HEK293 (cell line): Measurements from ENCODE around the gene RAB3GAP2.

Source experiments
- CTCF ChIA-PET: fragments of 350-600 bp; formaldehyde crosslinking; extraction: SDS; loops from one replicate; lab custom pipeline; 2021; ENCODE audit warnings: antibody characterized with exemption; lab: Yijun Ruan, JAX
- POLR2A ChIA-PET: fragments of 300-600 bp; formaldehyde crosslinking; extraction: SDS; loops from one replicate; lab custom pipeline; 2020; ENCODE audit warnings: antibody characterized with exemption, inconsistent platforms; lab: Yijun Ruan, JAX
- H3K27ac ChIP-seq: fragments of 200-500 bp; sonication (Bioruptor generic); 2 replicates; pipeline ENCODE4 v1.5.1; 2014; ENCODE audit warnings: low read depth, low read length, control low read depth, inconsistent platforms; ENCODE audit errors: extremely low read depth
- H3K36me3 ChIP-seq, 2 experiments: fragments of 200-500 bp in 1 of 2; sonication (Bioruptor generic) in 1 of 2; 1 replicate in 1 of 2; 2 replicates in 1 of 2; pipeline ENCODE4 v1.5.1; 2014 to 2017; ENCODE audit warnings: inconsistent platforms in 2 of 2, low read length in 2 of 2; ENCODE audit not compliant: control insufficient read depth in 2 of 2, insufficient read depth in 1 of 2
- H3K4me1 ChIP-seq: fragments of 200-500 bp; sonication (Bioruptor generic); 2 replicates; pipeline ENCODE4 v1.5.1; 2014; ENCODE audit warnings: mild to moderate bottlenecking, low read length, inconsistent platforms; ENCODE audit not compliant: control insufficient read depth, insufficient read depth
- H3K4me3 ChIP-seq: 2 replicates; pipeline ENCODE4 v1.5.1; 2011; ENCODE audit warnings: low read depth, mild to moderate bottlenecking, control low read depth, low read length, moderate library complexity
- H3K9me3 ChIP-seq: fragments of 200-500 bp; sonication (Bioruptor generic); 2 replicates; pipeline ENCODE4 v1.5.1; 2014; ENCODE audit warnings: low read depth, low read length, inconsistent platforms; ENCODE audit not compliant: control insufficient read depth, insufficient read depth
- KLF1 ChIP-seq: fragments of 450-650 bp; formaldehyde crosslinking; IDR thresholded peaks from 2 replicates; pipeline ENCODE4 v1.5.1; 2016; ENCODE audit warnings: missing biosample characterization, missing genetic modification characterization
- MZF1 ChIP-seq: fragments of 450-650 bp; formaldehyde crosslinking; IDR thresholded peaks from 2 replicates; pipeline ENCODE4 v1.5.1; 2017; ENCODE audit warnings: missing biosample characterization, missing genetic modification characterization, borderline replicate concordance
- PRDM1 ChIP-seq: fragments of 450-650 bp; formaldehyde crosslinking; IDR thresholded peaks from 2 replicates; pipeline ENCODE4; 2016; ENCODE audit warnings: missing biosample characterization, missing genetic modification characterization
- WT1 ChIP-seq: fragments of 450-650 bp; formaldehyde crosslinking; IDR thresholded peaks from 2 replicates; pipeline ENCODE4 v1.5.1; 2016; ENCODE audit warnings: missing biosample characterization, missing genetic modification characterization
- ZNF169 ChIP-seq: fragments of 450-650 bp; formaldehyde crosslinking; IDR thresholded peaks from 2 replicates; pipeline ENCODE4 v1.5.1; 2016; ENCODE audit warnings: missing biosample characterization, missing genetic modification characterization
- ZNF248 ChIP-seq: fragments of 450-650 bp; formaldehyde crosslinking; IDR thresholded peaks from 2 replicates; pipeline ENCODE4 v1.5.1; 2017; ENCODE audit warnings: missing biosample characterization, missing genetic modification characterization
- ZNF292 ChIP-seq: fragments of 450-650 bp; formaldehyde crosslinking; IDR thresholded peaks from 2 replicates; pipeline ENCODE4 v1.5.1; 2016; ENCODE audit warnings: low read depth, missing biosample characterization, missing genetic modification characterization, borderline replicate concordance
- ZNF311 ChIP-seq: fragments of 450-650 bp; formaldehyde crosslinking; IDR thresholded peaks from 2 replicates; pipeline ENCODE4 v1.5.1; 2017; ENCODE audit warnings: missing biosample characterization, missing genetic modification characterization, borderline replicate concordance
- ZNF341 ChIP-seq: fragments of 450-650 bp; formaldehyde crosslinking; IDR thresholded peaks from 2 replicates; pipeline ENCODE4; 2016; ENCODE audit warnings: low read depth, missing biosample characterization, missing genetic modification characterization
- ZNF391 ChIP-seq: fragments of 450-650 bp; formaldehyde crosslinking; IDR thresholded peaks from 2 replicates; pipeline ENCODE4 v1.5.1; 2016; ENCODE audit warnings: low read depth, missing biosample characterization, missing genetic modification characterization, borderline replicate concordance
- ZNF416 ChIP-seq: fragments of 450-650 bp; formaldehyde crosslinking; IDR thresholded peaks from 2 replicates; pipeline ENCODE4 v1.5.1; 2016; ENCODE audit warnings: missing biosample characterization, missing genetic modification characterization
- ZNF544 ChIP-seq: fragments of 450-650 bp; formaldehyde crosslinking; IDR thresholded peaks from 2 replicates; pipeline ENCODE4 v1.5.0; 2017; ENCODE audit warnings: missing biosample characterization, missing genetic modification characterization
- ZNF664 ChIP-seq: fragments of 450-650 bp; formaldehyde crosslinking; IDR thresholded peaks from 2 replicates; pipeline ENCODE4 v1.5.1; 2016; ENCODE audit warnings: missing biosample characterization, missing genetic modification characterization
- ZNF768 ChIP-seq: fragments of 450-650 bp; formaldehyde crosslinking; IDR thresholded peaks from 2 replicates; pipeline ENCODE4 v1.5.1; 2018; ENCODE audit warnings: missing biosample characterization, mild to moderate bottlenecking, missing genetic modification characterization
- ZNF837 ChIP-seq: fragments of 450-650 bp; formaldehyde crosslinking; IDR thresholded peaks from 2 replicates; pipeline ENCODE4 v1.5.1; 2016; ENCODE audit warnings: missing biosample characterization, missing genetic modification characterization
- ZSCAN23 ChIP-seq: fragments of 450-650 bp; formaldehyde crosslinking; IDR thresholded peaks from 2 replicates; pipeline ENCODE4 v1.5.1; 2016; ENCODE audit warnings: missing biosample characterization, missing genetic modification characterization
- TF ChIP-seq, protein P1 (sequence below): fragments of 450-650 bp; formaldehyde crosslinking; IDR thresholded peaks from 2 replicates; pipeline ENCODE4 v1.5.1; 2016; ENCODE audit warnings: missing biosample characterization, missing genetic modification characterization
- TF ChIP-seq, protein P2 (sequence below): fragments of 450-650 bp; formaldehyde crosslinking; IDR thresholded peaks from 2 replicates; pipeline ENCODE4 v1.5.1; 2016; ENCODE audit warnings: missing biosample characterization, missing genetic modification characterization
- TF ChIP-seq, protein P3 (sequence below): fragments of 450-650 bp; formaldehyde crosslinking; IDR thresholded peaks from 2 replicates; pipeline ENCODE4 v1.5.1; 2016; ENCODE audit warnings: missing biosample characterization, missing genetic modification characterization

Gene RAB3GAP2

DNA sequence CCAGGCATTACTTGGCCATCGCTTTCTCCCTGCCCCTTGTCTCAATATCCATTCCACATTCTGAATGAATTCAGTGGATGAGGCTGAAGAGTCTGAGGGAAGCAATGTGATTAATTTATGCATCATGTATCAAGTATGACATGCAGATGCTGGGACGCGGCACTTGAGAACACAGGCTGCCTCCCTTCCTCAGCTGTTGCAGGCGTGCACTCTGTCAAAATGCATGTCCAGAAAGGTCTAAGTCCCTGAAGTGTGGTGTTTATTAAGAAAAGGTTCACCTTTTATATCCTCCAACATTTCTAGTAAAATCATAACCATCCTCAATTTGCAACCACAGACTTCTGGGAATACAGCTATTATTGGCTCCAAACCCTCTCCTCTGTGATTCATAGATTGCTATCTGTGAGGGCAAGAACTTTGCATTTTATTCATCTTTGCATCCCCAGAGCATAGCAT, 22.6 kb upstream of the RAB3GAP2 start (continued):
- TF ChIP-seq, protein P1, sequence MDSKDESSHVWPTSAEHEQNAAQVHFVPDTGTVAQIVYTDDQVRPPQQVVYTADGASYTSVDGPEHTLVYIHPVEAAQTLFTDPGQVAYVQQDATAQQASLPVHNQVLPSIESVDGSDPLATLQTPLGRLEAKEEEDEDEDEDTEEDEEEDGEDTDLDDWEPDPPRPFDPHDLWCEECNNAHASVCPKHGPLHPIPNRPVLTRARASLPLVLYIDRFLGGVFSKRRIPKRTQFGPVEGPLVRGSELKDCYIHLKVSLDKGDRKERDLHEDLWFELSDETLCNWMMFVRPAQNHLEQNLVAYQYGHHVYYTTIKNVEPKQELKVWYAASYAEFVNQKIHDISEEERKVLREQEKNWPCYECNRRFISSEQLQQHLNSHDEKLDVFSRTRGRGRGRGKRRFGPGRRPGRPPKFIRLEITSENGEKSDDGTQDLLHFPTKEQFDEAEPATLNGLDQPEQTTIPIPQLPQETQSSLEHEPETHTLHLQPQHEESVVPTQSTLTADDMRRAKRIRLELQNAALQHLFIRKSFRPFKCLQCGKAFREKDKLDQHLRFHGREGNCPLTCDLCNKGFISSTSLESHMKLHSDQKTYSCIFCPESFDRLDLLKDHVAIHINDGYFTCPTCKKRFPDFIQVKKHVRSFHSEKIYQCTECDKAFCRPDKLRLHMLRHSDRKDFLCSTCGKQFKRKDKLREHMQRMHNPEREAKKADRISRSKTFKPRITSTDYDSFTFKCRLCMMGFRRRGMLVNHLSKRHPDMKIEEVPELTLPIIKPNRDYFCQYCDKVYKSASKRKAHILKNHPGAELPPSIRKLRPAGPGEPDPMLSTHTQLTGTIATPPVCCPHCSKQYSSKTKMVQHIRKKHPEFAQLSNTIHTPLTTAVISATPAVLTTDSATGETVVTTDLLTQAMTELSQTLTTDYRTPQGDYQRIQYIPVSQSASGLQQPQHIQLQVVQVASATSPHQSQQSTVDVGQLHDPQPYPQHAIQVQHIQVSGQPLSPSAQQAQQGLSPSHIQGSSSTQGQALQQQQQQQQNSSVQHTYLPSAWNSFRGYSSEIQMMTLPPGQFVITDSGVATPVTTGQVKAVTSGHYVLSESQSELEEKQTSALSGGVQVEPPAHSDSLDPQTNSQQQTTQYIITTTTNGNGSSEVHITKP (tag by site-specific recombination): no peak
- TF ChIP-seq KLF1 (tag by site-specific recombination): no peak
- TF ChIP-seq ZNF837 (tag by site-specific recombination): no peak
- no peak for TF ChIP-seq MZF1
- TF ChIP-seq ZNF544 (tag by site-specific recombination): no peak
- no peak for TF ChIP-seq ZNF391 (tag by site-specific recombination)
- no peak for TF ChIP-seq ZNF169 (tag by site-specific recombination)
- TF ChIP-seq ZNF664 (tag by site-specific recombination): no peak
- TF ChIP-seq, all 188 proteins: peak for 0

DNA sequence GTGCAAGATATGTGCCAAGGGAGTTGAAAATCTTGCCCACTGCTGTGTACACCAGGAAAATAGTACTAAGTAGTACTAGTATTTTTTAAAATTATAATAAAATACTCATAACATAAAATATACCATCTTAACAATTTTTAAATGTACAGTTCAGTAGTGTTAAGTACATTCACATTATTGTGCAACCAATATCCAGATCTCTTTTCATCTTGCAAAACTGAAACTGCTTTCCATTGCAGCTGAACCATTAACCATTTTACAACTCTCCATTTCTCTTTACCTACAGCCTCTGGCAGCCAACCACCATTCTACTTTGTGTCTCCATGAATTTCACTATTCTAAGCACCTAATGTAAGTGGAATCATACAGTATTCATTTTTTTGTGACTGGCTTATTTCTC, 19.3 kb upstream of the RAB3GAP2 start:
- no peak for TF ChIP-seq PRDM1 (tag by site-specific recombination)
- no peak for TF ChIP-seq ZNF292 (tag by site-specific recombination)
- TF ChIP-seq, protein P2, sequence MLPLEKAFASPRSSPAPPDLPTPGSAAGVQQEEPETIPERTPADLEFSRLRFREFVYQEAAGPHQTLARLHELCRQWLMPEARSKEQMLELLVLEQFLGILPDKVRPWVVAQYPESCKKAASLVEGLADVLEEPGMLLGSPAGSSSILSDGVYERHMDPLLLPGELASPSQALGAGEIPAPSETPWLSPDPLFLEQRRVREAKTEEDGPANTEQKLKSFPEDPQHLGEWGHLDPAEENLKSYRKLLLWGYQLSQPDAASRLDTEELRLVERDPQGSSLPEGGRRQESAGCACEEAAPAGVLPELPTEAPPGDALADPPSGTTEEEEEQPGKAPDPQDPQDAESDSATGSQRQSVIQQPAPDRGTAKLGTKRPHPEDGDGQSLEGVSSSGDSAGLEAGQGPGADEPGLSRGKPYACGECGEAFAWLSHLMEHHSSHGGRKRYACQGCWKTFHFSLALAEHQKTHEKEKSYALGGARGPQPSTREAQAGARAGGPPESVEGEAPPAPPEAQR: no peak
- TF ChIP-seq ZNF248 (tag by site-specific recombination): no peak
- TF ChIP-seq, protein P3, sequence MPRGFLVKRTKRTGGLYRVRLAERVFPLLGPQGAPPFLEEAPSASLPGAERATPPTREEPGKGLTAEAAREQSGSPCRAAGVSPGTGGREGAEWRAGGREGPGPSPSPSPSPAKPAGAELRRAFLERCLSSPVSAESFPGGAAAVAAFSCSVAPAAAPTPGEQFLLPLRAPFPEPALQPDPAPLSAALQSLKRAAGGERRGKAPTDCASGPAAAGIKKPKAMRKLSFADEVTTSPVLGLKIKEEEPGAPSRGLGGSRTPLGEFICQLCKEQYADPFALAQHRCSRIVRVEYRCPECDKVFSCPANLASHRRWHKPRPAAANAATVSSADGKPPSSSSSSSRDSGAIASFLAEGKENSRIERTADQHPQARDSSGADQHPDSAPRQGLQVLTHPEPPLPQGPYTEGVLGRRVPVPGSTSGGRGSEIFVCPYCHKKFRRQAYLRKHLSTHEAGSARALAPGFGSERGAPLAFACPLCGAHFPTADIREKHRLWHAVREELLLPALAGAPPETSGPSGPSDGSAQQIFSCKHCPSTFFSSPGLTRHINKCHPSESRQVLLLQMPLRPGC (tag by site-specific recombination): no peak
- TF ChIP-seq ZNF768 (tag by site-specific recombination): no peak
- TF ChIP-seq ZNF311 (tag by site-specific recombination): no peak
- TF ChIP-seq ZSCAN23 (tag by site-specific recombination): no peak
- no peak for TF ChIP-seq ZNF341 (tag by site-specific recombination)
- TF ChIP-seq WT1 (tag by site-specific recombination): no peak
- TF ChIP-seq ZNF416: no peak
- Histone ChIP-seq H3K27ac (no peak overlapping the region), H3K9me3 (no peaks in the 10 kb centered on the region), H3K36me3 (no peaks in the 10 kb centered on the region), H3K4me1 (no peaks in the 10 kb centered on the region), H3K4me3 (no peak overlapping the region)
- ChIA-PET CTCF (no interaction called here), POLR2A (no interaction called here)
